Parathyroid adenoma (tissue), 2 donors: ENCODE data around the gene PCDH15.

ENCODE experiments used
- H2AFZ ChIP-seq: fragments of 300-600 bp; sonication (generic); one replicate; pipeline ENCODE4 v1.7.0; 2017; ENCODE audit warnings: antibody characterized with exemption, mild to moderate bottlenecking
- H3K27ac ChIP-seq: fragments of 300-600 bp; sonication (generic); one replicate; pipeline ENCODE4 v1.7.0; 2017
- H3K27me3 ChIP-seq: fragments of 300-600 bp; sonication (generic); one replicate; pipeline ENCODE4 v1.7.0; 2017; ENCODE audit warnings: low read length; ENCODE audit not compliant: control insufficient read depth, insufficient read depth
- H3K36me3 ChIP-seq: fragments of 300-600 bp; sonication (generic); one replicate; pipeline ENCODE4 v1.7.0; 2017; ENCODE audit warnings: low read length; ENCODE audit not compliant: control insufficient read depth, insufficient read depth
- H3K4me1 ChIP-seq: fragments of 300-600 bp; sonication (generic); one replicate; pipeline ENCODE4 v1.7.0; 2017; ENCODE audit warnings: control low read depth
- H3K4me2 ChIP-seq: fragments of 300-600 bp; sonication (generic); one replicate; pipeline ENCODE4 v1.7.0; 2017; ENCODE audit warnings: low read length
- H3K4me3 ChIP-seq: fragments of 300-600 bp; sonication (generic); one replicate; pipeline ENCODE4 v1.7.0; 2017; ENCODE audit warnings: low read depth, low read length
- H3K79me2 ChIP-seq: fragments of 300-600 bp; sonication (generic); one replicate; pipeline ENCODE4 v1.7.0; 2017; ENCODE audit warnings: control low read depth
- H3K9ac ChIP-seq: fragments of 300-600 bp; sonication (generic); one replicate; pipeline ENCODE4 v1.7.0; 2017; ENCODE audit warnings: mild to moderate bottlenecking
- H3K9me3 ChIP-seq: fragments of 300-600 bp; sonication (generic); one replicate; pipeline ENCODE4 v1.7.0; 2017; ENCODE audit warnings: low read length; ENCODE audit not compliant: control insufficient read depth
- CTCF ChIP-seq: fragments of 300-600 bp; sonication (generic); IDR thresholded peaks from one replicate; pipeline ENCODE4 v1.7.0; 2017; ENCODE audit warnings: antibody characterized with exemption, mild to moderate bottlenecking
- donor health status: primary hyperparathyroidism.

The PCDH15 gene

GRCh38 chr10:54758791-54759190 is 42.2 kb downstream of the PCDH15 start:
- no peak overlapping the region for H3K9ac ChIP-seq
- H3K79me2 ChIP-seq, result no peaks in the 10 kb centered on the region
- H3K4me3 ChIP-seq, result no peak overlapping the region
- H3K9me3 ChIP-seq, result no peaks in the 10 kb centered on the region
- no peaks in the 10 kb centered on the region for H3K4me1 ChIP-seq
- H3K36me3 ChIP-seq, result no peaks in the 10 kb centered on the region
- no peak overlapping the region for H2AFZ ChIP-seq
- H3K27ac ChIP-seq, result no peak overlapping the region
- H3K4me2 ChIP-seq, result no peak overlapping the region
- TF ChIP-seq CTCF, result no peak
- no peaks in the 10 kb centered on the region for H3K27me3 ChIP-seq

- Histone ChIP-seq H3K4me2 (no peak overlapping the region), H3K4me1 (no peaks in the 10 kb centered on the region), H2AFZ (no peak overlapping the region), H3K27me3 (no peaks in the 10 kb centered on the region), H3K4me3 (no peak overlapping the region), H3K9ac (no peak overlapping the region), H3K27ac (no peak overlapping the region), H3K9me3 (no peaks in the 10 kb centered on the region), H3K36me3 (no peaks in the 10 kb centered on the region), H3K79me2 (no peaks in the 10 kb centered on the region)
- no peak for TF ChIP-seq CTCF
Measured at GRCh38 chr10:54749623-54750022, 51.4 kb downstream of the PCDH15 start.

- no peaks in the 10 kb centered on the region for H3K36me3 ChIP-seq
- no peaks in the 10 kb centered on the region for H3K9me3 ChIP-seq
- no peak overlapping the region for H3K9ac ChIP-seq
- H3K4me3 ChIP-seq, result no peak overlapping the region
- H3K79me2 ChIP-seq, result no peaks in the 10 kb centered on the region
- TF ChIP-seq CTCF, result no peak
- no peak overlapping the region for H3K4me2 ChIP-seq
- no peaks in the 10 kb centered on the region for H3K27me3 ChIP-seq
- no peaks in the 10 kb centered on the region for H3K4me1 ChIP-seq
- H3K27ac ChIP-seq, result no peak overlapping the region
- H2AFZ ChIP-seq, result no peak overlapping the region
Measured at GRCh38 chr10:54745436-54745835, 55.6 kb downstream of the PCDH15 start.

GRCh38 chr10:54742416-54742815 is 58.6 kb downstream of the PCDH15 start:
- H3K4me3 ChIP-seq, result no peak overlapping the region
- H3K4me1 ChIP-seq, result no peaks in the 10 kb centered on the region
- H3K27me3 ChIP-seq, result no peaks in the 10 kb centered on the region
- H2AFZ ChIP-seq, result no peak overlapping the region
- no peaks in the 10 kb centered on the region for H3K36me3 ChIP-seq
- no peaks in the 10 kb centered on the region for H3K79me2 ChIP-seq
- H3K27ac ChIP-seq, result no peak overlapping the region
- no peak overlapping the region for H3K4me2 ChIP-seq
- H3K9ac ChIP-seq, result no peak overlapping the region
- H3K9me3 ChIP-seq, result no peaks in the 10 kb centered on the region
- no peak for TF ChIP-seq CTCF

GRCh38 chr10:54728511-54728910 is 72.5 kb downstream of the PCDH15 start:
- Histone ChIP-seq H3K27ac (no peak overlapping the region), H3K4me3 (no peak overlapping the region), H3K4me1 (no peaks in the 10 kb centered on the region), H3K9ac (no peak overlapping the region), H3K36me3 (no peaks in the 10 kb centered on the region), H3K9me3 (no peaks in the 10 kb centered on the region), H3K79me2 (no peaks in the 10 kb centered on the region), H2AFZ (no peak overlapping the region), H3K4me2 (no peak overlapping the region), H3K27me3 (no peaks in the 10 kb centered on the region)
- no peak for TF ChIP-seq CTCF
